HG03280 (cell line): ENCODE measurements around the gene WWOX.
"Not testable (repeated sequence)": the region's sequence is repeated elsewhere in the genome, so short reads cannot be mapped to it uniquely, and the experiment has no call there.

Experiments used
- ATAC-seq: cut with Tn5 transposase; IDR thresholded peaks from one replicate; pipeline ENCODE4 v1.9.1; 2021; ENCODE audit warnings: mild to moderate bottlenecking, moderate library complexity; ENCODE audit not compliant: unreplicated experiment

The WWOX gene

DNA sequence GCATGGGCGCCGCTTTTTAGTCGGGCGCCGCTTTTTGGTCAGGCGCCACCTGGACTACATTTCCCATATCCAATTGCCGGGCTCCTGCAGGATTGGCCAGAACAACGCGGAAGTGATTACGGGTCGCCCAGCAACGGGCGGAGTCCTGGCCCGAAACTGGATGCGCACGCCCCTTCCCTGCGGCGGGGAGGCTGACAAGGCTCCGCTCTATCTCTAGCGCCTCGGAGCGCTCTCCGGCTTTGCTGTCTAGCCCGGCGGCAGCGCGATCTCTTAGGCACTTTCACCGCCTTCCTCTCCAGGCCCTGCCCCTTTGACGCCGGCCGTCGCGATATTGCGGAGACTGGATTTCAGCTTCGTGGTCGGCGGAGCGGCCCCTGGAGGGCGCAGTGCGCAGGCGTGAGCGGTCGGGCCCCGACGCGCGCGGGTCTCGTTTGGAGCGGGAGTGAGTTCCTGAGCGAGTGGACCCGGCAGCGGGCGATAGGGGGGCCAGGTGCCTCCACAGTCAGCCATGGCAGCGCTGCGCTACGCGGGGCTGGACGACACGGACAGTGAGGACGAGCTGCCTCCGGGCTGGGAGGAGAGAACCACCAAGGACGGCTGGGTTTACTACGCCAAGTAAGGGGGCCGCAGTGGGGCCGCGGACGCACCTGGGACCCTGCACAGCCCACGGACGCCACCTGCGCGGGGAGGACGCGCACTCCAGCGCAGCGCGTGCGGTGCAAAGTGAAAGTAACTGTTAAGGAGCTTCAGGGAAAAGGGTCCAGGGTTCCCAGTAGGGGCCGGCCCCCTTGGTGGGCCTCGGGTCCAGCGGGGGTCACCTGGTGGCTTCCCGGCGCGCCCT is at the start of gene WWOX:
TSS of gene WWOX (plus strand) at position 384 of the 841 bp plus-strand sequence.
- ATAC-seq = peak; percentile 95

DNA sequence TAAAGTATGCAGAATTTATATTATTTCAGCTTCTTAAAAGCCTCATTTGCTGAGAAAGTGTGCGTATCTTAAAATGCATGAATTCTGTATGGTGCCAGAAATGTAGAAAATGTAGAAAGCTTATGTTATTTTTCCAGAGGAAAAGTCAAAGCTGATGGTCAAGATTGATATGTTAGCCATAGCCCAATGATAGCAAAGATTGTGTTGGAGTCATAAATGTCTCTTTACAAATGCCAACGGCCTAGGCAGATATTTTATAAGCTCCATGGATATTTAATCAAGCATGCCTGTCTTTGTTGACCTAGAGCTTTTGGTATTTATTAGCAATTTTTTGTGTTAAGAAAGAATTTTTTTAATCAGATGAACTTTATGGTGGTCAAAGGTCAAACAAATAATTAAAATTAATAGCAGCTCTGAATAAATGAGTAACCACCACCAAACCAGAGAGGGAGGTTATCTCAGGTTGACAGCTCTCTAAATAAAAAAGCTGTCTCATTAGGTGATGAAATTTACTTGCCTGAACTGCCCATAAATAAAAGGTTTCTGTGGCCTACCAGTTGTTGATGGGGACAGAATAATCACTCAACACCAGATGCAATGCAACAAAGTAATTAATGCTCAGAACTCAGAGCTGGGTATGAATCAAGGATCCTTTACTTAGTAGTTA is 48.6 kb upstream of the WWOX start:
- no peak for ATAC-seq

DNA sequence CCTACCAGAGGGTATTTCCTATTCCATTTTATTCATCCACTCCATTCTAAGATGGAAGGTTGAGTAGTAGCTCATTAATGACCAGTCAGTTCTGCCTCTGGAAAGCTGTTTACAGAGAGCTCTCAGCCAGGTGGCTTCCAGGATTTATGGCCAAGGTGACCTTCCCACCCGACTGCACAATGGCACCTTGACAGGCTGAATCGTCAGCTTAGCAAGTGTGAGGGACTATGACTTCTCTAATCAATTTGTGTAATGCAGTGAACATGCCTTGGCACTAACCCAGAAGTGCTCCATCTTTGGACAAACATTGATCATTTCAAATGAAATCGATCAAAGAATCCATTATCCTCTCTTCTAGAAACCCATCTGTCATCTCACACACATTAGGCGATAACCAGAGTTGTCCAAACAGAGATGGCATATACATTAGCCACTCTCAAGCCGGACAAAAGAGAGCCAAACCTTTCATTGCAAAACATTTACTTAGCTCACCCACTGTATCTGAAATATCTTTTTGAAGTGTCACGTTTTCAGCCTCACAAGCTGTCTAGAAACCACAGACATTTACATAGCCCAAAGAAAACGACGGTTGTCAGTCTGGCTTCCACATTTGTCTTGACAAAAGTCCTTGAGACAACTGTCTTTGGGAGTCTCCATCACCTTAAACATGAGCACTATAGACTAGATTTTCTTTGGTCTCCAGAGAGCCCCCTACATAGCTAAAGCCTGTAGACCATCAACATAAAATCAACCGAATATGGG is 41.5 kb upstream of the WWOX start:
- no peak for ATAC-seq

DNA sequence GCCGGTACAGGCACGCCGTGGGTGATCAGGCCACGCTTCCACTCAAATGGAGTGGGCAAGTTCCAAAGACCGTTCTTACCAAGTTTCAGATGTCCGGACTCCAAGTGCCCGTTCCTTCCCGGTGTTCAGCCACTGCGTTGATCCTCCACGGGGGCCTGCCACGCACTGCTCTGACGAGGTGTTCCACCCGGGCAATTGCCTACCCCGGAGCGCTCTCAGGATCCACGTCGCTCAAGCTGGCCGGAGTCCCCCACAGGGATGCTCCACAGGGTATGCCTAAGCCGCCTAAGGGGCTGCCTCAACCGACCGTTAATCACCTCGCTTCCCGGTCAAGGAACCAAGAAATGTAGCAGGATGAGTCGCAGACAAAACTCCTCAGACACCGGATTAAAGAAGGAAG is 39.6 kb upstream of the WWOX start:
- not testable (repeated sequence) for ATAC-seq

DNA sequence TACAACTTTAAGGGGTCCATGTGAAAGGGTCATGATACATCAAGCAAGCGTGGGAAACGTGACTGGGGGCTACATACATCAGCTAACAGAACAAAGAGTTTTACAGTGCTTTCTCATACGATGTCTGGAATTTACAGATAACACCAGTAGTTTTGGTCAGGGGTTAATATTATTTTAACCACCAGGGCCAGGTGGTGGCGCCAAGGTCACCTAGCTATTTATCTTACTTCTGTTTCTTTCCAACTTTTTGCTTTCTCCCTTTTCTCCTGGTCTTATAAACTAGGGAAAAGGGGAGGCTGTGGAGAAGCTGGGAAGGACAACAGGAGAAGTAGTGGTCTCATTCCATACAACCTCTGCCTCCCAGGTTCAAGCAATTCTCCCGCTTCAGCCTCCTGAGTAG is 39.2 kb upstream of the WWOX start:
- ATAC-seq = no peak

DNA sequence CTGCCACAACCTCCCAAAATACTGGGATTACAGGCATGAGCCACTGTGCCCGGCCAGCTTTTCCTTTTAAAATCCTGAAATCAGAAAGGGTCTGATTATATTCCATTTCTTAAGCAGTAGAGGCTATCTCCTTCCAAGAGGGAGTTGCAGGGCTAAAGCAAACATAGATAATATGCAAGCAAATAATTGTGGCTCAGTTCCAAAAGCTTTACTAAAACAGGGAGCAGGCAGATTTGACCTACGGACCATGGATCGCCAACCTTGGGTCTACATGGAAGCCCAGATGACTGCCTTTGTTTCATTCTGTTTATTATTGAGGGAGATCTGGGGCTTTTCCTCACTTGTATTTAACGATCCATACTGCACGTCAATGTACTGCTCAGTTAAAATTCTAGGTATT is 38.6 kb upstream of the WWOX start:
- ATAC-seq = no peak

DNA sequence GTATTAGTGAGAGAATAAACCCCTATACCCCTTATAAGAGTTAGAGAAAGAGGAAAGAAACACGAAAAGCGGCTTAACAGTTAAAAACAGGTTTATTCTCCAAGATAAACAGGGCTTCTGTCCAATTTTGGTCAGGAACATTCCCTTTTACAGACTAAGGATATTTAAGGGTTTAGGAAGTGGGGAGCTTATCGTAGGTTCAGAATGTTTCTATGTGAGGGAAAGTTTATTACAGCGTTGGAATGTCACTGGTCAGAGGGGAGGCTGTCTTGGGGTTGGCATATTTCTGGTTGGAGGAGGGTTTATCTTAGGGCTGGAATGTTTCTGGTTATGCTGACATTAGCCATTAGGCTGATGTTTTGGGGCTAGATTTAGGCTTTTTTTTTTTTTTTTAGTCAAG is 34.1 kb upstream of the WWOX start:
- no peak for ATAC-seq

DNA sequence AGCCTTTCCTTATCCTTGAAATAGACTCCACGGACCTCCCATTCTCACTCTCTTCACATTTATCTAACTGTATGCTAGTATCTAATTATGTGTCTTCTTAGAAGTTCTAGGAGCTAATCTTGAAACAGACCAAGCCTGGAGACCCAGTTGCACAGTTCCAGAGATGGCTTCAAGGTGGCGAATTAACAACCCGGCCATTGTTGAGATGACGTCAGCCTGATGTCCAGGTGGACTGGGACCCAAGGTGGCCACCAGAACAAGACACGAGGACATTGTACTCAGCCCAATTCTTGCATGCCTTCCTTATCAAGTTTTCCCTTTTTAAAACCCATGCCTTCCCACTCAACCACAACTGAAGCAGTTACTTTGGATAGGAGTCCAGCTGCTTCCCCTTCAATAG is 29.5 kb upstream of the WWOX start:
- no peak for ATAC-seq

DNA sequence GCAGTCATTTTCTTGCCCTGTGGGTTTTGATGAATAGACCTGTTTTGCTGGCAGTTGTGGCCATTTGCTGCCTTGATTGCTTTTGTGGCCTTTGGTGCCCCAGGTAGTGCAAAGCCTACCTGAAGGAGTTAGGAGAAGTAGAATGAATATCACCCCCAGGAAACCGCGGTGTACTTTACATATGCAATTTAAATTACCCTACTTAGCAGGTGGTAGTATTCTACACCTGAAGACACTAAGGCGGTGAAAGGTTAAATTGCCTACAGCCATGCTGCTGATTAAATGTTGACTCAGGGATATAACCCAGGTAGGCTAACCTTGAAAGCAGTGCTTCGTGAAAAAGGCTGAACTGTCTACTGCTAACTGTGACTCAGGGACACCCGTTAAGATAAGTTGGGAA is 27.2 kb upstream of the WWOX start:
- ATAC-seq = no peak

DNA sequence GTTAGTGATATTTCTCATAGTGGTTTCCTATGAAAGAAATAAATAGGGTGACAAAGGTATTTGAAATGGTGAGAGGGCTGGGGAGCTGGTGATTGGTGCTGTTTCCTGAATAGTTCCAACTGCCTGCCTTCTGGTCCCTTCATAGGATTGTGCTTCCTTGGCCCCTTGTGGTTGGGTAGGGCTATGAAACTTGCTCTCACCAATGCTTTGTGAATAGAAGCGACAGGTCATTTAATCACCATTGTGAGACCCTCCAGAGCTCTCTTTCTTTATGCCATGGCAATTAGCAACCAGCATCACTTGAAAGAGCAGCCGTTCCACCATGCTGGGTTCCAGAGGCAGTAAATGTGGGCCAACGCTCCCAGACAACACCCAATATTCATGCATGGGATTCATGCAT is 23.7 kb upstream of the WWOX start:
- ATAC-seq = no peak

DNA sequence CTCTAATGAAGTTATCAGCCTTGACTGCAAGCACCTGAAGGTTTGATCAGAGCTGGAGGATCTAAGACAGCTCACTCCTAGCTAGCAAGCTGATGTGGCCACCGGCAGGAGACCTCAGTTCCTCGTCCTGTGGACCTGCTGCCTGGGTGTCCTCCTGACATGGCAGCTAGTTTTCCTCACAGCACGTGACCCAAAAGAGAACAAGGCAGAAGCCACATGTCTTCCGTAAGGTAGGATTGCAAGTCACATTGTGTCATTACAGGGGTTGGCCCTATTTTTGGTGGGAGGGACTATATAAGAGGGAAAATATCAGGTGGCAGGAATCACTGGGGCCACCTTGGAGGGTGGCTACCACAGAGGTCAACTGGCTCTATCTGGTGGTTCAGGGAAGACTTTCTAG is 18.1 kb upstream of the WWOX start:
- ATAC-seq = no peak

DNA sequence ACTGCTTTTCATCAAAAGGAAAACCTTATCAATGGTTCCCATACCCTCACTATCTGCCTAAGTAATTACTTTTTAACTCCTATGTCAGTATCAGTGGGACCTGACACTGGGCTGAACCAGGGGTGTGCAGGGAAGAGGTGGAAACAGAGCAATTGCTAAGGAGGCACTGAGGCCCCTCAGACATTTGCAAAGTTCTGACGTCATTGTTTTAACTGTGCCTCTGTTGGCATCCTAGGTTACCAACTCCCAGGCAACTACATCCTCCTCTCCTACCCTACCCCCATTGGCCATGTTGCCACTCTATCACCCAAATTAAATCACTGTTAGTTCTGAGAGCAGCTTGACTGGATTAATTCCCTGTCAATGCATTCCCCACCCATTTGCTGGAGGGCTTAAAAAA is 8.0 kb upstream of the WWOX start:
- ATAC-seq = no peak

DNA sequence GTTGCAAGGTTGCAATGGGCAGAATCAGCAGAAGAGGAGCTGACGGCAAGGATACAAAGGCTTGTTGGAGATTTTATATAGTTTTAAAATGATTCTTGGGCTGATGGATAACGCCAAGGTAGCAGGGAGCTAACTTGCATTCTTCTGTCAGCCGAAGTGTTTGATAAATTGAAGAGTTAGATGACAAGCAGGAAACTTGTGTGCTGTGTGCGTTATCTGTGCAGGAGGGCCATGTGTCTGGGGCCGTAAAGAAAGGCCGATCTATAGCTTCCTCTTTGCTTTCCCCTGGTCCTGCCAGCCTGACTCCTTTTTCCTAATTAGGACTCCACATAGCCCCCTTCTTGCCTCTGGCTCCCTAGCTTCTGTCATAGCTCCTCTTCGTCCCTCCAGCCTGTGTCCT is 6.7 kb upstream of the WWOX start:
- ATAC-seq = no peak

DNA sequence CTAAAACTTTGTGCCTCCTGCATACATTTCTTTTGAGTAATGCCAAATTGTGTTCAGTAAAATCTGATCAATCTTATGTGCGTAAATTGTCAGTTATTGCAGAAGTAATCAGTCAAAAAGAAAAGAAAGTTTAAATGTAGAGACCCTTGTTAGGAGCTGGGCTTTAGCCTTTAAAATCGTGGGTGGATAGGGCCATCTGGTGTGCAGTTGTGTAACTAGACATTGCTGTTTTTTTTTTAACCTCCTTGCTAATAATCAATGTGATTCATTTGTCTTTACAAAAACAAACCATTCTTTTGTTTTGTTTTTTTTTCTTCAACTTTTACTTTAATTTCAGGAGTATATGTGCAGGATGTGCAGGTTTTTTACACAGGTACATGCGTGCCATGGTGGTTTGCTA is 5.3 kb upstream of the WWOX start:
- no peak for ATAC-seq

DNA sequence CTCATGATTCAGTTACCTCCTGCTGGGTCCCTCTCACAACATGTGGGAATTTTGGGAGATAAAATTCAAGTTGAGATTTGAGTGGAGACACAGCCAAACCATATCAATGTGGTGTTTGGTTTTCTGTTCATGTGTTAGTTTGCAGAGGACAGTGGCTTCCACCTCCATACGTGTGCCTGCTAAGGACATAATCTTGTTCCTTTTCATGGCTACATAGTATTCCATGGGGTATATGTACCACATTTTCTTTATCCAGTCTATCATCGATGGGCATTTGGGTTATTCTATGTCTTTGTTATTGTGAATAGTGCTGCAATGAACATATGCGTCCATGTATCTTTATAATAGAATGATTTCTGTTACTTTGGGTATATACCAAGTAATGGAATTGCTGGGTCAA is 4.5 kb upstream of the WWOX start:
- no peak for ATAC-seq

DNA sequence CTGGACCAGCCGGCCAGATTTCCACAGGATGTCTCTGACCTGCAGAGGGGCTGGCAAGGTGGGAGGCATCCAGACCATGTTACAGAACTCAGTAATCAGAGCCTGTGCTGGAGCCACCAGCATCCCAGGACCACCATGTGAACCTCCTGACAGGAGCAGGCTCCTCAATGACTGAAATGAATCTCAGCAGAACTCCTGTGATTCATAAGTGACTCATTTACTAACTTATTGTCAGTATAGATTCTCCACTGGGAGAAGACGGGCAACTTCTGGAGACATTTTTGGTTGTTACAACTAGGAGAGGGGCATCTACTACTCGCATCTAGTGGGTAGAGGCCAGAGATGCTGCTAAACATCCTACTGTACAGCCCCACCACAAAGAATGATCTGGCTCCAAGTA is 3.1 kb upstream of the WWOX start:
- ATAC-seq = no peak

DNA sequence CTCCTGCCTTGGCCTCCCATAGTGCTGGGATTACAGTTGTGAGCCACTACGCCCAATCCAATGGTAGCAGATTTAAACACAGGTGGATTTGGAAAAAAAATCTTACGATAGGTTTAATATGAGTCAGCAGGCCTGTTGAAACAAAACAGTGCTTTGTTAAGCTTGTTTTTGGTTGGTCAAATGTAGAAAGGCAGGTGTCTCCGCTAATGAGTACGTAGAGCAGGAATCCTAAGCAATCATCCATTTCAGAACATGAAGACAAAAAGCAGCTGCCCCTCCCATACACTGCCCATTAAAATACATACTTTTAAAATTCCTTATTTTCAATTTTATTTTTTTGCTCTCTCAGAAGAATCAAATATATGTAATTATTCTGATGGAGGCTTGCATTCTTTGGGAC is 1.9 kb upstream of the WWOX start:
- ATAC-seq = no peak

DNA sequence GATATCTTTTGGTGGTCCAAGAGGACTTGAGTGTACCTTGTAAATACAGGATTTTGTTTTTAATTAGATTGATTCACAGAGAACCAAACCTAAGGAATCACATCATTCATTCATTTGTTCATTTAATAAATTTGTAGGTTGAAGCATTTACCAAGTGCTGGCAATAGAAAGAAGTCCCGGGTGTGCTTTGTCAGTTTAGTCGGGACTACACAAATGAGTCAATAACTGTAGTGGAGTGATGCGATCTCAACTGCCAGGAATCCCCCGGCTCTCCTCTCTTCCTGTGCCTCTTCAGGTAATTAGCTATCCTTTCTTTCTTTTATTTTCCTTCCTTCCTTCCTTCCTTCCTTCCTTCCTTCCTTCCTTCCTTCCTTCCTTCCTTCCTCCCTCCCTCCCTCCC is 1.4 kb upstream of the WWOX start:
- no peak for ATAC-seq

DNA sequence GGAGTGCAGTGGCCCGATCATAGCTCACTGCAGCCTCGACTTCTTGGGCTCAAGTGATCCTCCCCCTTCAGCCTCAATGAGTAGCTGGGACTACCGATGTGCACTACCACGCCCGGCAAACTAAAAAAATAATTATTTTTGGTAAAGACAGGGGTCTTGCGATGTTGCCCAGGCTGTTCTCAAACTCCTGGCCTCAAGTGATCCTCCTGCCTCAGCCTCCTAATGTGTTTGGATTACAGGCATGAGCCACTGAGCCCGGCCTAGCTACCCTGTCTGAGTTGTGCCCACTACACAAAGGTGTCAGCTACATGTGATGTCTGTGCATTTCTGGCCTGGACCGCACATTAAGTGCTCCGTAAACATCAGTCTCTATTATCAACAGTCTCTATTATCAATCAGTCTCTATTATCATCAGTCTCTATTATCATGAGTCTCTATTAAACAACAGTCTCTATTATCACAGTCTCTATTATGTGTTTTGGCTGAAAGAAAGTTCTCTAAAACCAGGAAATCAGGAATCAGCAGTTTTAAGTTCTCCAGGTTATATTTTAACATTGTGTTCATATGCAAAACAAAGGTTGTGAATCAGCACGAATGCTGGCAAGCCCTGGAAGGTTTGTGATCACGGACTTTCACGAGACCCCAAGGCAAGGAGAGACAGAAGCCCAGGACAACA is 721 bp upstream of the WWOX start:
- ATAC-seq = no peak

DNA sequence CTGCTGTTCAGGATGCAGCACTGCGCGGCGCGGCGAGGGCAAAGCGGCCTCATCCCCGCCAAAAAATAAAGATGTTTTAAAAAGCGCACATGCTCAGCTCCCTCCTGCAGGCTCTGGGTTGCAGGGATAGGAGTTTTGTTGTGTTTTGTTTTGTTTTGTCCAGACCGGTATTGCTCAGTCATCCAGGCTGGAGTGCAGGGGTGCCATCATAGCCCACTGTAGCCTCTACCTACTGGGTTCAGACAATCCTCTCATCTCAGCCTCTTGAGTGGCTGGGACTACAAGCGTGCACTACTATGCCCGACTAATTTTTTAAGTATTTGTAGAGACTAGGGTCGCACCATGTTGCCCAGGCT is 636 bp downstream of the WWOX start:
- ATAC-seq = peak; percentile 32

DNA sequence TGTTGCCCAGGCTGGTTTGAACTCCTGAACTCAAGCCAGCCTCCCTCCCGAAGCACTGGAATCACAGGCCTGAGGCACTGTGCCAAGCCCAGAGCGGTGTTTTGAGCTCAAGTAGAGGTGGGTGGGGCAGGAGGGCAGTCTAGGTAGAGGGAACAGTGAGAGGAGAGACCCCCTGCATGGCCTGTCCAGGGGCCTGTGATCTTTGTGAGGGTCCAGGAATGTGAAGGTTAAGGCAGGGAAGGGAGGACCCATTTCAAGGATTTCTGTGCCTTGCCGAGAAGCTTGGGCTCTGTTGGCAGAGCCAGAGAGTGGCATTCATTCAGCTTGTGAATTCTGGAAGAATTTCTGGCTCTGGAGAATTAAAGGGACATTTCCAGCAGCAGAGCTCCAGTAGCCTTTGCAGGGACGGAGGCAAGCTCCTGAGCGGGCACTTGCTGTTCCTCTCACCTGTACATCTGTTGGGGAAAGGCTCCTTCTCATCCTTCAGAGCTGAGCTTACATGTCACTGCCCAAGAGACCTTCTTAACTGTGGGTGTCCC is 2.7 kb downstream of the WWOX start:
- ATAC-seq = no peak
